GM19043 (cell line): ENCODE data around the gene ADGRF3.
"Not testable (repeated sequence)": the region's sequence is repeated elsewhere in the genome, so short reads cannot be mapped to it uniquely, and the experiment has no call there.

Experiments
- ATAC-seq: cut with Tn5 transposase; IDR thresholded peaks from one replicate; pipeline ENCODE4 v1.9.1; 2021; ENCODE audit warnings: low read depth; ENCODE audit not compliant: unreplicated experiment

ADGRF3 gene, protein sequence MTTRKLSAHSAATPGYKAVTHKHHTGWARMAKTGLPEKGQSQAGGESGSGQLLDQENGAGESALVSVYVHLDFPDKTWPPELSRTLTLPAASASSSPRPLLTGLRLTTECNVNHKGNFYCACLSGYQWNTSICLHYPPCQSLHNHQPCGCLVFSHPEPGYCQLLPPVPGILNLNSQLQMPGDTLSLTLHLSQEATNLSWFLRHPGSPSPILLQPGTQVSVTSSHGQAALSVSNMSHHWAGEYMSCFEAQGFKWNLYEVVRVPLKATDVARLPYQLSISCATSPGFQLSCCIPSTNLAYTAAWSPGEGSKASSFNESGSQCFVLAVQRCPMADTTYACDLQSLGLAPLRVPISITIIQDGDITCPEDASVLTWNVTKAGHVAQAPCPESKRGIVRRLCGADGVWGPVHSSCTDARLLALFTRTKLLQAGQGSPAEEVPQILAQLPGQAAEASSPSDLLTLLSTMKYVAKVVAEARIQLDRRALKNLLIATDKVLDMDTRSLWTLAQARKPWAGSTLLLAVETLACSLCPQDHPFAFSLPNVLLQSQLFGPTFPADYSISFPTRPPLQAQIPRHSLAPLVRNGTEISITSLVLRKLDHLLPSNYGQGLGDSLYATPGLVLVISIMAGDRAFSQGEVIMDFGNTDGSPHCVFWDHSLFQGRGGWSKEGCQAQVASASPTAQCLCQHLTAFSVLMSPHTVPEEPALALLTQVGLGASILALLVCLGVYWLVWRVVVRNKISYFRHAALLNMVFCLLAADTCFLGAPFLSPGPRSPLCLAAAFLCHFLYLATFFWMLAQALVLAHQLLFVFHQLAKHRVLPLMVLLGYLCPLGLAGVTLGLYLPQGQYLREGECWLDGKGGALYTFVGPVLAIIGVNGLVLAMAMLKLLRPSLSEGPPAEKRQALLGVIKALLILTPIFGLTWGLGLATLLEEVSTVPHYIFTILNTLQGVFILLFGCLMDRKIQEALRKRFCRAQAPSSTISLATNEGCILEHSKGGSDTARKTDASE

DNA sequence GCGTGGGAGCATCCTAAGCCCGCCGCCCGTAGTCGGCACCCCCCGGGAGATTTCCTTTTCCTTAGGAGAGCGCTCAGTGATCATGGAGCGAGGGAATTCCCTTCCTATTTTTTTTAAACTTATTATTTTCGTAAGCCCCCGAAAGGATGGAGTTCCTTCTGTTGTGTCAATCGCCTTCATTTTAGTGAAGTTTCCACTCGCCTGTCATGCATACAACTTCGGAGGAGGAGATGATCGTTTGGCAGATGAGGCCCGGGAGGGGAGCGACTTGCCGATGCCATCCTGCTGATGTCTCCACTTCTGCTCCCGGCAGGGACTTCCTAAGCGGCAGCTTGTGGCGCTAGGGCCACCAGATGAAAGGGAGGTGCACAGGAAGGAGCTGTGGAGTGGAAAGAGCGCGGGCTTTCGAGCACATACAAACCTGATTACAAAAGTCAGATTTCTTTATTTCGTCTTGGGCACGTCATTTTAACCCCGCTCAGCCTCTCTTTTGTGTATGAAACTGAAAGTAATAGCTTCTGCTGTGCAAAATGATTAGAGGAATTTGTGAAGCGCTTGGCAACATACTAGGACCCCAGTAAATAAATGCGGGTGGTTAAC is at the start of gene ADGRF3:
TSS of gene ADGRF3 (minus strand) at position 336 of the 600 bp plus-strand sequence. CDS start 555 bp downstream, outside the sequence.
- ATAC-seq, result no peak

DNA sequence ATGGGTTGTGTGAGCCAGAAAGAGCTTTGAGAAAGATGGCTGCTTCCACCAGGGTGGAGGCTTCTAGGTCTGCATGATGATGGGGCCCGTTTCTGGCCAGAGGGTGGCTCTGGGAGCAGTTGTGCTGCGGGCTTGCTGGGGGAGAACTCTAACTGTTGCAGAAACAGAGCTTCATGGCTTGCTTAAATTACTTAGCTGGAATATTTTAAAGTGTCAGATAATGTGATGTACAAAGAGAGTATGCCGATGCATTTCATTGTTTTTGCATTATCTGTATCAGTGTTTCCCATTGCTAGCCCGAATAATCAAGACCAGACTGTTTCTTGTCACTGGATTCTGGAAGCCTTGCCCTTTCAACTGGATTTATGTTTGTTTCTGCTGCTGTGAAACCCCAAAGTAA is 48.8 kb upstream of the ADGRF3 start:
- no peak for ATAC-seq

DNA sequence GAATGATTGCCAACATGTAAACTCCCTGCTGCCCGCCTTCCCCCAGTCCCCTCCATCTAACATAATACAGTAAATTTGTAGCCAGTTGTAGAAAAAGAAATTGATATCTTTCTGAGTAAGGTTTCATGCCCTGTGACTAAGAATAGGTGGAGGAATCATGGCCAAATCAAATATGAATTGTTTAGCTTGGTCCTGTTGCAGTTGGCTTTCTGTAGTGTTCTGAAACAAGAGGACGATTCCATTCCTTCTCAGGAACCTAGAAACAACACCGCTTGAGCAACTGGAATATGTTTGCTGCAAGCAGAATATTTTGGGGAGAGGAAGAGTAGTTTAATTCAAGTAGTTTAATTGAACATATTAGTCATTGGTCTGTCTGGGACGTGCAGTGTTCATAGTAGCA is 48.1 kb upstream of the ADGRF3 start:
- ATAC-seq, result no peak

DNA sequence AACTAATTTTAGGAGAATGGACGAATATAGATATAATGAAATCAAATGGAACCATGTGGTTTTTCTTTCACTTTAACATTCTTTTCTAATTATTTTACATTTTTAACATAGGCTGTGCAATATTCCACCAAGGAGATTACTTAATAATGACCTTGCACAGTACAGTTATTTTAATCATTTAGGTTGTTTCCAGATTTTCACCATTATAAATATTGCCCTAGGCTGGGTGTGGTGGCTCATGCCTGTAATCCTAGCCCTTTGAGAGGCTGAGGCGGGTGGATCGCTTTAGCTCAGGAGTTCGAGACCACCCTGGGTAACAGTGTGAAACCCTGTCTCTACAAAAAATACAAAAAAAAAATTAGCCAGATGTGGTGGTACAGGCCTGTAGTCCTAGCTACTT is 40.6 kb upstream of the ADGRF3 start:
- no peak for ATAC-seq

GRCh38 chr2:26384597-26384996 is 38.0 kb upstream of the ADGRF3 start:
- no peak for ATAC-seq

DNA sequence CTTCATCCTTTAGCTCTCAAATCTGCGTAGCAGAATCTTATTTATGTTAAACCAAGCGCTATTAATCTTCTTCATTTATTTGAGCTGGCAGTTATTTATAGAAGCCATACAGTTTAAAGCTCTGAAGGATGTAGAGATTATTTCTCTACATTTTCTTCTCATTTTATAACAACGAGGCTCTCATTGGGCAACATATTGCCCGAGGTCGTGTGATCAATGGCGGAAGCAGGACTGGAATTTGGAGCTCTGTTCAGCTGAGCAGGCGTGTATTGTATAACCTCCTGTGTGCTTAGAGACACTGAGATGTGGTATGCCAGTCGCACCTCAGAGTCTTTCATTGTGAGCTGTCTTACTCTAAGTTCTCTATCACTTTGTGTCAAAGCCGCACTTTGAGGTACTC is 37.6 kb upstream of the ADGRF3 start:
- no peak for ATAC-seq

GRCh38 chr2:26382564-26382963 is 36.0 kb upstream of the ADGRF3 start:
- no peak for ATAC-seq

GRCh38 chr2:26380281-26380680 is 33.7 kb upstream of the ADGRF3 start:
- no peak for ATAC-seq

DNA sequence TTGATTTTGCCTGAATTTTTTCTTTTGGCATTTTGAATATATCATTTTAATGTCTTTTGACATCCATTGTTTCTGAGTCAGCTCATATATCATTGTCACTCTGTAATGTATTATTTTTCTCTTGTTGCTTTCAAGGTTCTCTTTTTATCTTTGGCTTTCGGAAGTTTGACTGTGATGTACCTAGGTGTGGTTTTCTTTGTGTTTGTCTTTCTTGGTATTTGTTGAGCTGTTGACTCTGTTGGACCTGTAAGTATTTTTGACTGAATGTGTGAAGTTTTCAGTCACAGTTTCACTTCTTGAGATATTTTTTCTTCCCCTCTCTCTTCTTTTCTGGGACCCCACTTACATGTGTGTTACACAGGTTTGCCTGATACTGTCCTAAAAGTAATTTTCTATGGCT is 30.2 kb upstream of the ADGRF3 start:
- no peak for ATAC-seq

DNA sequence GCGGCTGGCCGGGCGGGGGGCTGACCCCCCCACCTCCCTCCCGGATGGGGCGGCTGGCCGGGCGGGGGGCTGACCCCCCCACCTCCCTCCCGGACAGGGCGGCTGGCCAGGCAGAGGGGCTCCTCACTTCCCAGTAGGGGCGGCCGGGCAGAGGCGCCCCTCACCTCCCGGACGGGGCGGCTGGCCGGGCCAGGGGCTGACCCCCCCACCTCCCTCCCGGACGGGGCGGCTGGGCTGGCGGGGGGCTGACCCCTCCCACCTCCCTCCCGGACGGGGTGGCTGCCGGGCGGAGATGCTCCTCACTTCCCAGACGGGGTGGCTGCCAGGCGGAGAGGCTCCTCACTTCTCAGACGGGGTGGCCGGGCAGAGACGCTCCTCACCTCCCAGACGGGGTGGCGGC is 24.3 kb upstream of the ADGRF3 start:
- not testable (repeated sequence) for ATAC-seq

- ATAC-seq, result not testable (repeated sequence)
Observed at GRCh38 chr2:26369664-26370063, 23.1 kb upstream of the ADGRF3 start.

GRCh38 chr2:26366957-26367356 is 20.4 kb upstream of the ADGRF3 start:
- no peak for ATAC-seq

GRCh38 chr2:26364669-26365068 is 18.1 kb upstream of the ADGRF3 start:
- ATAC-seq, result no peak

DNA sequence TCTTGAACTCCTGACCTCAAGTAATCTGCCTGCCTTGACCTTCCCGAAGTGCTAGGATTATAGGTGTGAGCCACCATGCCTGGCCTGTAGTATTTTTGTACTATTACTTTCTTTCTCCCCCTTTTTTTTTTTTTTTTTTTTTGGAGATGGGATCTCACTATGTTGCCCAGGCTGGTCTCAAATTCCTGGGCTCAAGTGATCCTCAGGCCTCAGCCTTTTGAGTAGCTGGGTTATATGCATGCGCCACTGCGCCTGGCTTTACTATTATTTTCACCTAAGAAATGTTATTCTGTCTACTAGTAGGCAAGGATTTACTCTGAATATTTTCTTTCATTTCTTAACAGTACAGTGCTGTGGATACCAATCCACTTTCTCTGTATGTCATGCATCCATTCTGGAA is 17.4 kb upstream of the ADGRF3 start:
- ATAC-seq, result no peak

GRCh38 chr2:26363323-26363722 is 16.7 kb upstream of the ADGRF3 start:
- ATAC-seq, result no peak

DNA sequence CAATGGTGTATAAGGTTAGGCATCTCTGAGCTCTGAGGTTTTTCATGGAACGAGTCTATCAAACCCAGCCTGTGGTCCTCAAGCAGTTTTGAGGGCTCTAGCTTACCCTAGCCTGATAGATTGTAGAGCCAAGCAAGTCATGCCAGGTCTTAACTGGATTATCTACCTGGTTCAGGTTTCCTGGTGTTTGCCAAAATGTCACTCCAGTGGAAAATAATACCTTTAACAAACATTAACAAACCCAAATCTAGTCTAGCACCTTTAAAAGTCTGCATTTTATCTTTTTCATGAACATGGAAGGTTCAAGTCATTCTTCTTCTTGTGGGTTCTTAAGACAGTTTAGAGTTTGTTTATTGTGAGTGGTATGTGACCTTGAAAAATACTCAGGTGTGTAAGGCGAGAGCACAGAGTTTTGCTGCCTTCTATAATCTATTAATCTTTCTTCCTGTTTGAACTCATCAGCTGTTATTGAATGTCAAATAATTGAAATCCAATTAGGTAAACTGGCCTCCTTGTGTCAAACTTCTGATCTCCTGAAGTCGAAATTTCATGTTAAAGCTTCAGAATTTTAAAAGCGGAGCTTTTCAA is 13.4 kb upstream of the ADGRF3 start:
- no peak for ATAC-seq

DNA sequence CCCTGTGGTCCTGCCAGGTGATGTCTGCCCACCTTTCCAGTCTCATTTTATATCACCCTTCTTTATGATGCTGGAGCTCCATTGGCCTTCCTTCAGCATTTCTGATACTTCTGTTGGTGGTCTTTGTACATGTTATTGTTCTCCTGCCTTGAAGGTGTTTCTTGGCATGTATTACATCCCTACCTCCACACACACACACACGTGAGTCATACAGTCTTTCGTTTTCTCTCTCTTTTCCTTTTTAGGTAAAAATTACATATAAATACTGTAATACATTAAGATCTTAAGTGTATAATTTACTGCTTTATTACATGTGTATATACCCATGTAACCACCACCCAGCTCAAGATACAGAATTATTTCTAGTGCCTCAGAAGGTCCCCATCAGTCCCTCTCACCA is 10.2 kb upstream of the ADGRF3 start:
- no peak for ATAC-seq

- no peak for ATAC-seq
Observed at GRCh38 chr2:26356111-26356510, 9.5 kb upstream of the ADGRF3 start.

- ATAC-seq, result no peak
Observed at GRCh38 chr2:26355038-26355995, 8.7 kb upstream of the ADGRF3 start.
